Epidermal melanocyte (primary cell): ENCODE data around the gene AQP2.
A peak's percentile ranks its signal among the peaks of the same experiment; 100 is the strongest.

Experiments
- DNase-seq: peaks from one replicate; pipeline ENCODE4 v3.0.0; 2011; ENCODE audit warnings: low spot score; ENCODE audit not compliant: insufficient read length

Gene AQP2

GRCh38 chr12:49955899-49956662 is 5.5 kb downstream of the AQP2 start:
- no peak for DNase-seq

- no peak for DNase-seq
Observed at GRCh38 chr12:49956663-49957569, 6.4 kb downstream of the AQP2 start.

GRCh38 chr12:49957570-49957967 is 7.0 kb downstream of the AQP2 start:
- DNase-seq, result no peak

- peak; percentile 65 for DNase-seq
Observed at GRCh38 chr12:49959685-49960473, 9.3 kb downstream of the AQP2 start.

GRCh38 chr12:49960474-49961110 is 10.1 kb downstream of the AQP2 start:
- no peak for DNase-seq

GRCh38 chr12:49961111-49961922 is 10.8 kb downstream of the AQP2 start, which contains the start of gene AQP5:
Gene AQP5 (plus strand): TSS chr12:49961872. CDS start chr12:49962018, 146 bp downstream.
- no peak for DNase-seq

- DNase-seq, result no peak
Observed at GRCh38 chr12:49961993-49962764, 11.6 kb downstream of the AQP2 start.

GRCh38 chr12:49962861-49963765 is 12.6 kb downstream of the AQP2 start:
- DNase-seq, result peak; percentile 88

GRCh38 chr12:49963976-49964815 is 13.7 kb downstream of the AQP2 start:
- no peak for DNase-seq

- DNase-seq, result no peak
Observed at GRCh38 chr12:49964849-49965624, 14.5 kb downstream of the AQP2 start.

GRCh38 chr12:49965836-49966235 is 15.3 kb downstream of the AQP2 start:
- no peak for DNase-seq

- no peak for DNase-seq
Observed at GRCh38 chr12:49966511-49967041, 16.0 kb downstream of the AQP2 start.

- DNase-seq, result peak; percentile 98
Observed at GRCh38 chr12:49967042-49967776, 16.7 kb downstream of the AQP2 start.

GRCh38 chr12:49967777-49968250 is 17.3 kb downstream of the AQP2 start:
- no peak for DNase-seq

- DNase-seq, result no peak
Observed at GRCh38 chr12:49968471-49968870, 17.9 kb downstream of the AQP2 start.

- no peak for DNase-seq
Observed at GRCh38 chr12:49969027-49969426, 18.5 kb downstream of the AQP2 start.
